NCI-H524 (cell line): ENCODE data around the gene GAK.

ENCODE experiments used
- DNase-seq, 2 experiments: peaks; one replicate each; lab custom pipeline; 2025; lab: John Stamatoyannopoulos, UW

The GAK gene

DNA sequence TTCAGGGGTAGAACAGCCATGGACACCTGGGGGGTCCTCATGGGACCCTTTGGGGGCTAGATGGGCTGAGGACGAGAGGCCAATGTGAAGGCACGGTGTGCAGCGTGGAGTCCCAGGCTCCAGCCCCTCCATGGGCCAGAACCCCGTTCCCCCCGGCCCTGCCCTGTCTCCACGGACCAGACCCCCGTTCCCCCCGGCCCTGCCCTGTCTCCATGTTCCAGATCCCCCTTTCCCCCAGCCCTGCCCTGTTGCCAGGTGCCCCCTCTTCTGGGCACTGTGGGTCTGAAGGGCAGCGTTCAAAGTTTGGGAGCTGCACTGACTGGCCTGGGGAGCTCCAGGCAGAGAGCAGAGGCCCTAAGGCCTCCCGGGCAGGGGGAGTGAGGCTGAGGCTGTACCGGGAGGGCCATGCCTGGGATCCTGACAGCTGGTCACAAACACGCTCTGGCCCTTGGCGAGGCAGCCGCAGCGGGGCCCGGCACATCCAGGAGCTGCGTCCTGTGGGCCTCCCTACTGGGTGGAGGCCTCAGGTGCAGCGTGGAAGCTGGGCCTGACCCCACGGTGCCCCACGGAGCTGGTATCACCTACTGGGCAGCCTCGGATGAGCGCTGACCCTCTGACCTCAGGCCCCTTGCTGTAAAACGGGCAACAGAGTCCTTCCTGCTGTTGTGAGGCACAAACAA is 32.4 kb upstream of the GAK start:
- DNase-seq, result no peak

DNA sequence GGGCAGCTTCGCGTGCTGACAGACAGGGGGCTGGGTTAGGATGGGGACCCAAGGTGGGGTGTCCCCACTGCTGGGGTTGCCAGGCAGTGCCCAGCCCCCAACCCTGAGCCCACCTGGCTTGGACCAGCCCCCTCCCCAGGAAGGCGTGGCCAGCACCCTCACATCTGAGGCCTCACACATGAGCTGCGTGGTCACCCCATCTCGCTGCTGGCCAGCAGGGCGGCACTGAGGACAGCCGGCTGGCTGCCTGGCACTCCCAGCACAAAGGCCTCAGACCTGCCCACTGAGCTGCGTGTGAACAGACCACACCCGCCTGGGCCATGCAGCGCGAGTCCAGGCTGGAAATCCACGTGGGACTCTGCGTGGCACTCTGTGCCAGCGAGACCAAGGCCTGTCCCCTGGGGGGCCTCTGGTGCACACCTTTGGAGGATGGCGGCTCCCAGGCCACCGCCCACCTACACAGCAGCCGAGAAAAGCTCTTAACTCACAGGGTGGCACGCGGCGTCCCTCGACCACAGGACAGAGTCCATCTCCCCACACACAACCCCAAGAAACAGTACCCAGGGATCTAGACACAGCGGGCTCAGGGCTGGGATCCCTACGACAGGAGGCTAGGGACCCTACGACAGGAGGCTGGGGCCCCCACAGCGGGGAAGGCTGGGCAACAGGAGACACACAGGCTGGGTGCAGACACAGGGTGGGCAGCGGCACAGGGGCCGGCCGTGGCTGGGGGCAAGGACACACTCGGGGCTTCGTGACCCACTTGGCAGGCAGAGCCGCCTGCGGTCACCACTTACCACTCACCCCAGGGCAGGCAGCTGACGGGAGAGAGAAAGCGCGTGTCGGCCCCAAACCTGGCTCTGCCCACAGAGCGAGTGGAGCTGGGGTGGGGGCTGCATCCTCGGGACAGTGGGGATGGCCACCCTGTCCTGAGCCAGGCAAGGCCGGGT is 31.4 kb upstream of the GAK start:
- DNase-seq, result no peak

DNA sequence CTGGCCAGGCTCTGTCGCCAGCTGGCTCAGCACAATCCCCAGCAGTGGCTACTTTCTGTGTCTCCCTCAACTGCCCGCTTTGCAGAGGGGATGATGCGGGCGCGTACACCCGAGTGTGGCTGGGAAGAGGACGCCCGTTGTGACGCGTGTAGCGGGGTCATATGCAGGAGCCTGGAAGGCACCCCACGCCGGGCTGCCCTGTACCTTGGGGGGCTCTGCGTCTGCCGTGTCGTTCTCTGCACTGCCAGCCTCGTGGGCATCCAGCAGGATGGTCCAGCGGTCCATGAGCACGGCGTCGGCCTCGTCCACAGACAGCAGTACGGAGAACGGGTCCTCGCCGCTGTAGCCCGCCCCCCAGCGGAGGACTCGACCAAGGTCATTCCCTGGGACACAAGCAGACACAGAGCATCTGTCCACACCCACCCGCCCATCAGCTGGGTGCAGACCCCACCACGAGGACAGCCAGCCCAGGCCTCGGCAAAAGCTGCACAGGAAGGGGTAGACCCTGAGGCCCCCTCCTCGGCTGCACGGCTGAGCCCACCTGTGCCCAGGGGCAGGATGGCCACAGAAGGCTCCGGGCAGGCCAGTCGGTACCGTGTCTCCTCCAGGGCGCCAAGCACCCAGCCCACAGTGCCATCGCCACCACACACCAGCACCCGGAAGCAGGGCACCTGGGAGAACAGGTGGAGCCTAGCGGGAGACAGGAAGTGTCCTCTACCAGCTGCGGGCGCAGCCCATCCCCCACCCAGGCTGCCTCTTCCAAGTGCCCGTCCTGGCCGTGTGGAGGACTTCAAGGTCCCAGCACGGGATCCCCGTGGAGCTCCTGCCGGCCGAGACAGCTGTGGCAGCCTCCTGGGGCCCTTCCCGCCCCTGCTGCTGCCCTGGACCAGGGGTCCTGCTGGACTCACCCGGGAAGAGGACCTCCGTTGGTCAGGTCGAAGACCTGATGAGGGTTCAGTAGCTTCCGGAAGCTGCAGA is 30.4 kb upstream of the GAK start:
- peak in 1 of 2 experiments; percentile 27 for DNase-seq

DNA sequence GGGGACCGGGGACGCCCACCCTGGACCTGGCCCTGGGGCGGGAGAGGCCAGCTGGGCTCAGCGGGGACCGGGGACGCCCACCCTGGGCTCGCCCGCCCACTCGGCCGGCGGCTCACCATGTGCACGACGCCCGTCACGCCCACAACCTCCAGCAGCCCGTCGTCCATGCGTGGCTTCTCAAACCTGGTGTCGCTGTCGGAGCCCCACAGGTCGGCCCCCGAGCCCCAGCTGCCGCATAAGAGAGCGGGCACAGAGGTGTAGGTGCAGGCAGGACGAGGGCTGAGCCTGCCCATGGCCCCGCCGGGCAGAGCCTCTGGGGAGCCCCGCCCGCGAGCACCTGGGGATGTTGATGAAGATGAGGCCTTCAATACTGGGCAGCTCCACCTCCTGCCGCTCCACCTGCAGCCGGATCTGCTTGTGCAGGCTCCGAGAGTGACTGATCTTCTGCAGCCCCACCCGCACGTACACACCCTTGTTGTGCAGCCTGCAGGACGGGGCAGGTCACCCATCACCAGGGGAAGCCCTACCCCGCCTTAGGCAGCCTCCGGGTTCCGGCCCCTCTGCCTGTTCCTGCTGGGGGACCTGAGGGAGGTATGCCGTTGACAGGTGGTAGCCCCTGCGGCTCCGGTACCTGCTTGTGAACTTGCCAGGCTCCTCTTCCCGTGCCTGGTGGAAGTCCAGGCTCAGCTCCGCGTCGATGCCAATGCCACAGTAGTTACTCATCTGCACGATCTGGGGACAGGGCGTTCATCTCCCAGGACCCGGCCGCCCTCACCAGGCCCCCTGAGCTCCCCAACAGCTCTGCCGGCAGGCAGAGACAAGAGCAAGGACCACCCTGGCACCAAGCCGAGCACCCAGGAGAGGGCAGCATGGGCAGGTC is 29.5 kb upstream of the GAK start:
- DNase-seq, result no peak

DNA sequence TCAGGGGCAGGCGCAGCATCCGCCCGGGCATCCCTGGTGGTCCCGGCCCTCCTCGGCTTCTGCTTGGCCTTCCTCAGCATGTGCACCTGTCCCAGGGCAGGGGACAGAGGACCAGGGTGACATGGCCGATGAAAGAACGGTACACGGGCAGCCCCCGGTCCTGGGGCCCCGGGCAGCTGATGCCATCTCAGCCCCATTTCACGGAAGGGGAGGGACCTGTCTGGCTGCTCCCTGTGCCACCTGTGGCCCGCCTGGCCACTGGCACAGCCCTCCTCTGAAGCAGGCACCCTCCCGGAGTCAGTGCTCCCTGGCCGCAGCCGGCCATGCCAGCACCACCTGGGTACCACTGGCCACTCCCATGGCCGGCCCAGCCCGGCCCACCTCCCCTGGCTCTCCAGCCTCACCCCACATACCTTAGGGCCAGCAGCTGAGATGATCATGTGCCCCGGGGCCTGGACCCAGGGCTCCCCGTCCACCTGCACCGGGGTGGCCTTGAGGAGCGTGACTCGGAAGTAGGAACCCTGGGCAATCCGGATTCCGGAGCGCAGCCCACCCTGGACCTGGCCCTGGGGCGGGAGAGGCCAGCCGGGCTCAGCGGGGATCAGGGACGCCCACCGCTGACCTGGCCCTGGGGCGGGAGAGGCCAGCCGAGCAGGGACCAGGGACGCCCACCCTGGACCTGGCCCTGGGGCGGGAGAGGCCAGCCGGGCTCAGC is 28.7 kb upstream of the GAK start:
- no peak for DNase-seq

DNA sequence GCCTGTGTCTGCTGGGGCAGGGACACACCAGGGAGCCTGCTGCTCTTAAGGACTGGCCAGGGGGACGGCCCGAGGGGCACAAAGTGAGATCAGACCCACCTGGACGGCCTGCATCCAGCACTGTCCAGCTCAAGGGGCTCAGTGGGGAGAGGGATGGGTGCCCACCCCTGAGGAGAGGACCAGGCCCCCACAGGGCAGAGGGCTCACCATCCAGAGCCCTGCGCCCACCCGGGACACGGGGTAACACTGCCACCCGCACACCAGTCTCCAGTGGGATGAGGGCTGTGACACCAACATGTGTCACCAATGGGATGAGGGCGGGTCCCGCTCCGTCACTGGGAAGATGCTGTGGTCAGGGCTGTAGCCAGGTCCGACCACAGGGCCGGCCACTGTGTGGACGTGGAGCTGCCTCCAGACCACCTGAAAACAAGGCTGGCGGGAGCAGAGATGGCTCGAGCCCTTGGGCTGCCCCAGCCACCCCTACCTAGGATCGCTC is 28.1 kb upstream of the GAK start:
- no peak for DNase-seq

DNA sequence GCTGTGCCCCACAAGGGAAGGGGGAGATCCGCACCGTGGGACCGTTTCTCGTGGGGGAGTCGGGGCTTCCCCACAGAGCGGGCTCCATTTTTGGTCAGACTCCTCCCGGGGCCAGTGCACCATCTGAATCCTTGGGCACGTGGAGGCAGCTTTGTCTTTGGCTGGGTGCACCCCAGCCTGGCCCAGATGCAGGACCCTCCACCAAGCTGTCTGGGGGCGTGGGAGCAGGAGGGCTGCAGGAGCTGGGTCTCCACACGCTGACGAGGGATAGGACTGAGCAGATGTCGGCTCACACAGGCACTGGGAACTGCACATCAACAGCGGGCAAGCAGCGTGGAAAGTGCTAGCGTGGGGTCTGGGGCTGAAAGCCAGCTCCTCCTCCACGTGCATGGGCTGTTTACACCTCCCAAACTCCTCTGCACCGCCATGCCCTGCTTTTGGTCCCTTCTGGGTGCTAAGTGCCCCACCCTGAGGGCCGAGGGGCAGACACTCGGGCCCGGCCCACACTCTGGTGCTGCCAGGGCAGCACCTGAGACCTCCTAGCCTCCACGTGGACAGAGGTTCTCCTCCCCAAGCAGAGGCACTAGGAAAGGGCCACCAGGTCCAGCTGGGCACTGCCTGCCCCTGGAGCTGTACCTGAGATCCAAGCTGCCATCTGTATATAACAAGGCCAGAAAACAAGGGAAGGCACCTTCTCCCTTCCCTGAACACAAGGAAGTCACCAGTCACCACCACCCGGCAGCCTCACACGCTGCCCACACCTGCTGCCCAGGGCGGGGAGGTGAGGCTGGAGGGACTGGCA is 27.4 kb upstream of the GAK start:
- no peak for DNase-seq

DNA sequence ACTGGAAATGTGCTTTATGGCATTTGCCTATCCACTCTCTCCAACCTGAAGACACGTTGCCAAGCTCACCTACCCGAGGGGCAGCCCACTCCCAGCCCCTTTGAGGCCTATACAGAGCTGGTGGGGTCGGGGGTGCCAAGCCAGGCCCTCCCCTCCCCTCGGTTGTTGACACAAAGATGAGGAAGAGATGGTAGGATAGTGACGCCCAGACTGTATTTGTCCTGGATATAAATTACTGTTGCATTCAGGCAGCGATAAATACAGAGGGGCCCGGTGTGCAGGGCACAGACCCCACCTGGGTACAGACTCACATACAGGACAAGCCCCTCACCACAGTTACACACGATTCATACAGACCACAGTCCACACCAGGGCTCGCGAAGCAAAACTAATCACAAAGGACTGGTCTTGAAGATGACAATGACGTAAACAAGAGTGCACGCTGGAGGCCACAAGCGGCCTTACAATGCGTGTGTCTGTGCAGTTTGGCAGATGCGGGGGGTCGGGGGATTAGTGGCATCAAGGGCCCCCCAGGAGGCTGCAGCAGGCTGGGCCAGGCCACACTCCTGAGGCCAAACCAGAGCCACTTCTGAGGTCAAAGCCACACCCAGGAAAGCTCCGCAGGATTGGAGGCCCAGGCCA is 26.7 kb upstream of the GAK start:
- DNase-seq, result no peak

DNA sequence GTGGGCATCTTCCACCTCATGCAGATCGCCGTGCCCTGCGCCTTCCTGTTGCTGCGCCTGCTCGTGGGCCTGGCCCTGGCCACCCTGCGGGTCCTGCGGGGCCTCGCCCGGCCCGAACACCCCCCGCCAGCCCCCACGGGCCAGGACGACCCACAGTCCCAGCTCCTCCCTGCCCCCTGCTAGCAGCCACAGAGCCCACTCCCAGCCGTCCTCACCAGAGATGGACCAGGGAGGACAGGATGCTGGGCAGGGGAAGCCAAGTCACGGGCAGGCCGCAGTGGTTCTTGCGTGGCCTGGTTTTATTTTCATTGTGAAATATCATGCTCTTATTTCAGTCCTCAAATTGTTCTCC is 26.2 kb upstream of the GAK start:
- DNase-seq, result no peak

DNA sequence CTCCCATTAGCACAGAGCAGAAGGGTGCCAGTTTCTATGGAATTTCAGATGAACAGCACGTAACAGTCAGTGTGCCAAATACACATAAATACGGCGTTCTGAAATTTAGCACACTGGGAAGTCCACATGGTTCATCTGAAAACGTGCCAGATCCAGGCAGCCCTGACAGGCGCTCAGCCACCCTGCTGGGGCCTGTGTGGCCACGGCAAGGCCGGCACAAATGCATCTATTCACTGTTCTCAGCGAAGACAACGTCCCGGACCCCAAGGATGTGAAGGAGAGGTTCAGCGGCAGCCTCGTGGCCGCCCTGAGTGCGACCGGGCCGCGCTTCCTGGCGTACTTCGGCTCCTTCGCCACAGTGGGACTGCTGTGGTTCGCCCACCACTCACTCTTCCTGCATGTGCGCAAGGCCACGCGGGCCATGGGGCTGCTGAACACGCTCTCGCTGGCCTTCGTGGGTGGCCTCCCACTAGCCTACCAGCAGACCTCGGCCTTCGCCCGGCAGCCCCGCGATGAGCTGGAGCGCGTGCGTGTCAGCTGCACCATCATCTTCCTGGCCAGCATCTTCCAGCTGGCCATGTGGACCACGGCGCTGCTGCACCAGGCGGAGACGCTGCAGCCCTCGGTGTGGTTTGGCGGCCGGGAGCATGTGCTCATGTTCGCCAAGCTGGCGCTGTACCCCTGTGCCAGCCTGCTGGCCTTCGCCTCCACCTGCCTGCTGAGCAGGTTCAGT is 25.6 kb upstream of the GAK start:
- no peak for DNase-seq

DNA sequence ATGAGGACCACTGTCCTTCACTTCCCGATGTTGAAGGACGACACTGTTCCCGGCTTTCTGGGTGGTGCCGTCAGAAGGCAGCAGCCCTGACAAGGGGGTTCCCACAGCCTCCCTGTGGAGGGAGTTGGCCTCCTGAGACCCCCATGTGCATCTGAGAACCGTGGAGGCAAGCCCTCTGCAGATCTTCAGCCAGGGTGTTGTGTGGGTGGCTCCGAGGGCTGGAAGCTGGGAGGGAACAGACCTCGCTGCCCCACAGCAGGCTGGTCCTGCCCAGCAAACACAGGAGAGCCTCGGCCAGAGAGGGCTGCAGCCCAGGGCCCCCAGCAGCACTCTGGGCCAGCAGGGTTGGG is 25.1 kb upstream of the GAK start:
- DNase-seq, result no peak

DNA sequence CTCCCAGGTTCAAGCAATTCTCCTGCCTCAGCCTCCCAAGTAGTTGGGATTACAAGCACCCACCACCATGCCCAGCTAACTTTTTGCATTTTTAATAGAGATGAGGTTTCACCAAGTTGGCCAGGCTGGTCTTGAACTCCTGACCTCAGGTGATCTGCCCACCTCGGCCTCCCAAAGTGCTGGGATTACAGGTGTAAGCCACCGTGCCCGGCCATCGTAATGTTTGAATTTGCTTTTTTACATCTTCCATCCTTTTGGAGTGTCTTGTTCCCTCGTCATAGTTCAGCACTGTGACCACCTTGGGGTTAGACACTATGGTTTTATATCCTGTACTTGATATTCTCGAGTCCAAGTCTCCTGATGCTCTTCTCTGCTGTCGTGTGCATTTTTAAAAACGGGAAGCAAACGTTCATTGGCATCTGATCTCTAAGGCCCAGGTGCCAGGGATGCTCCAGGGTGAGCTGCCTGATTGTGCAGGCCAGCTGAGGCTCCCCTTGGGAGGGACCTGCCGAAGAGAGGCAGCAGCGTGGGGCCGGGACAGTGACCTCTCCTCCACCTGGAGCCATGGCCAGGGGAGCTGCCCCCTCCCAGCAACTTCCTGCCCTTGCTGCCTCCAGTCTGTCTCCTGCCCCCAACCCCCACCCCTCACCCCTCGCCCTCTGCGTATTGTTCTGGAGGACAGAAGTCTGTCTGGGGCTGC is 24.6 kb upstream of the GAK start:
- DNase-seq, result no peak

DNA sequence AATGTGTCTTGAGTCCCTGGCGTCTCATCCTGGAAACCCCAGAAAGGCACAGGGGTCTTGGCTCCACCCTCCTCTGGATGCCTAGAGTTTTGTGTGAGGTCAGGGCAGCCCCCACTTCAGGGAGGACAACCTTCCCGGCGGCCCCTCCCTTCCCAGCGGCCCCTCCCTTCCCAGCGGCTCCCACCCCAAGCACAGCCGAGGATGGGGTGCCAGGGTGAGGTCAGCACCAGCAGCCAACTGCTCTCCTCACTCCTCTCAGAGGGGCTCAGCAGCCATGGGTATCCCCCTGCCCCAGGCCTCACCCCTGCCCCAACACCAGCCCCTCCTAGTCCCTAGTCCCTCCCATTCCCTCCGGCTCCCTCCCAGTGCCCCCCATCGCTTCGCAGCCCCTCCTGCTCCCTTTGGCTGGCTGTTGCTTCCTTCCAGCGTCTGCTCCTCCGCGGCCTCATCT is 23.8 kb upstream of the GAK start:
- no peak for DNase-seq

DNA sequence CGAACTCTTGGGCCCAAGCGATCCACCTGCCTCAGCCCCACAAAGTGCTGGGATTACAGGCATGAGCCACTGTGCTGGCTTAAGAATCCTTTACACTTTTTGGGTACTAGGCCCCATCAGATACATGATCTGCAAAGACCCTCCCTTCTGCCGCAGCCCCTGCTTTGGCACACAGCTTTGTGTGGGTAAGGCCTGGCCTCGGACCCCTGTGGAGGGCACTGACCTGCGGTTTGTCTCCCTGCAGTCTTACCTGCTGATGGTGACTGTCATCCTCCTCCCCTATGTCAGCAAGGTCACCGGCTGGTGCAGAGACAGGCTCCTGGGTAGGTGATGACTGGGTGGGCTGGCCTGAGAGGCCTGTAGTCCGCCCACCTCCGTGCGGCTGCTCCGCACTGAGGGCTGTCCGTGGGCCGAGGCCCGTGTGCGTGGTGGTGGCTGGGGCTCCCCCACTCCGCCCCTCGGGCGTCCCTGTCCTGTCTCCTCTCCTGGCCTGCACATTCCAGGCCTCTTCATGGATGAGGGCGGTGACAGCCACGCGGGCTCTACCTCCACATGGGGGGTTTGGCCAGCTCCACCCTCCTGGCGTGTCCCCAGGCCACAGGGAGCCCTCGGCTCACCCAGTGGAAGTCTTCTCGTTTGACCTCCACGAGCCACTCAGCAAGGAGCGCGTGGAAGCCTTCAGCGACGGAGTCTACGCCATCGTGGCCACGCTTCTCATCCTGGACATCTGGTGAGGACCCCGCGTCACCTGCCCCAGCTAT is 23.2 kb upstream of the GAK start:
- no peak for DNase-seq

DNA sequence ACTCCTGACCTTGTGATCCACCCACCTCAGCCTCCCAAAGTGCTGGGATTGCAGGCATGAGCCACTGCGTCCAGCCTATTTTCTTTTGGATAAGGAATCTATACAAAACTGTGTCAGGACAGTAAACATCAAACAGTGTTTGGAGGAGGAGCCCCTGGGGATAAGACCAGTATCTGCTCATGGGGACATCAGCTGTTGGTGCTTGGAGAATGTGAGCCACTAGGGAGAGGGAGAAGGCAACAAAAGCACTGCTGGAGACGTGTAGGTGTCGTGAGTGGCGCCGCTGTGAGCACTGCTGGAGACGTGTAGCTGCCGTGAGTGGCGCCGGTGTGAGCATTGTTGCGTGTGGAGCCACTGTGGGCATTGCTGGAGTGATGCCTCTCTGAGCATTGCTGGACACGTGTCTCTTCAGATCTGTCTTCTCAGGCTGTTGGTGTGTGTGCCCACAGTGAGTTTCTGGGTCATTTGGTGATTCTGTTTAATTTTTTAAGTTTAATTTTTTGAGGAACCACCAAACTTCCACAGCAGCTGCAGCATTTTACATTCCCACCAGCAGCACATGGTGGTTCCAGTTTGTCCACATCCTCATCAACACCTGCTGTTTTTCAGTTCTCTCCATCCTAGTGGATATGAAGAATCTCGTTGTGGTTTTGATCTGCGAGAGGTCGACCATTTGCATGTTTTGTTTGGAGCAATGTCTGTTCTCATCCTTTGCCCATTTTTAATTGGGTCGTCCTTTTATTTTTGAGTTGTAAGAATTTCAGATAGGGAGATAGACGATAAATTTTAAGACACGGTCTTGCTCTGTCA is 22.3 kb upstream of the GAK start:
- no peak for DNase-seq

DNA sequence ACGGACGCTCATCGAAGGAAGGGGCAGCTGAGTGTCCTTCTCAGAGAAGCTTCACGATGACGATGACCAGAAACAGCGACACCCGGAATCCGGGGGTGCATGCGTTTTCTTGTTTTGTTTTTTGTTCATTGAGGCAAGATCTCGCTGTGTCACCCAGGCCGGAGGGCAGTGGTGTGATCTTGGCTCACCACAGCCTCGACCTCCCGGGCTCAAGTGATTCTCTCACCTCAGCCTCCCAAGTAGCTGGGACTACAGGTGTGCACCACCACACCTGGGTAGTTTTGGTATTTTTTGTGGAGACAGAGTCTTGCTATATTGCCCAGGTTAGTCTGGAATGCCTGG is 21.4 kb upstream of the GAK start:
- DNase-seq, result no peak
